HuH-7 (cell line): ENCODE results near the gene PLOD1.
"Not testable (repeated sequence)": the region's sequence is repeated elsewhere in the genome, so short reads cannot be mapped to it uniquely, and the experiment has no call there.

Experiments used
- DNase-seq: peaks from one replicate; pipeline ENCODE4 v3.0.0; 2011; ENCODE audit warnings: low spot score

Gene PLOD1

DNA sequence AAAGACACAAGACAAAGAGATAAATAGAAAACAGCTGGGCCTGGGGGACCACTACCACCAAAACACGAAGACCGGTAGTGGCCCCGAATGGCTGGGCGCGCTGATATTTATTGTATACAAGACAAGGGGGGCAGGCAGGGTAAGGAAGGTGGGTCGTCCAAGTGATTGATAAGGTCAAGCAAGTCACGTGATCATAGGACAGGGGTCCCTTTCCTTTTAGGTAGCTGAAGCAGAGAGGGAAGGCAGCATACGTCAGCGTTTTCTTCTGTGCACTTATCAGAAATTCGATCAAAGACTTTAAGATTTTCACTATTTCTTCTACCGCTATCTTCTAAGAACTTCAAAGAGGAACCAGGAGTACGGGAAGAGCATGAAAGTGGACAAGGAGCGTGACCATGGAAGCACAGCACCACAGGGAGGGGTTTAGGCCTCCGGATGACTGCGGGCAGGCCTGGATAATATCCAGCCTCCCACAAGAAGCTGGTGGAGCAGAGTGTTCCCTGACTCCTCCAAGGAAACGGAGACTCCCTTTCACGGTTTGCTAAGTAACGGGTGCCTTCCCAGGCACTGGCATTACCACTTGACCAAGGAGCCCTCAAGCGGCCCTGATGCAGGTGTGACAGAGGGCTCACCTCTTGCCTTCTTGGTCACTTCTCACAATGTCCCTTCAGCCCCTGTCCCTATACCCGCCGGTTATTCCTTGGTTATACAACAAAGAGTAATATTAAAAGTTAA is 21.9 kb upstream of the PLOD1 start:
- not testable (repeated sequence) for DNase-seq

DNA sequence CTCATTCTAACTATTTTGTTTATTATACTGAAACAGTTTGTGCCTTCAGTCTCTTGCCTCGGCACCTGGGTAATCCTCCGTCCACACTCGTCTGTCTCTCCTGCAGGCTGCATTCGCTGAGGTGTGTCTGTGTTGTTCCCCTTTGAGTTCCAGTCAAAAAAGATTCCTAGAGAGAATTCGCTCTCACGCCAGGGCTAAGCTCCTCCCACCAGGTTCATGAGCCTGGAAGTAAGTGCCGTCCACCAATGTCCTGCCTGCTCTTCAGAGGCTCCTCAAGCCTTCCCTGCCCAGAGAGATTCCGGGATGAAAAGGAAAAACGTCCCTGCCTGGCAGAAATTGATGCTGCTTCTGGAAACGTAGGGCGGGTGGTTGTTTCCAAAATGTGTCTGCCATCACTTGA is 21.2 kb upstream of the PLOD1 start:
- no peak for DNase-seq

DNA sequence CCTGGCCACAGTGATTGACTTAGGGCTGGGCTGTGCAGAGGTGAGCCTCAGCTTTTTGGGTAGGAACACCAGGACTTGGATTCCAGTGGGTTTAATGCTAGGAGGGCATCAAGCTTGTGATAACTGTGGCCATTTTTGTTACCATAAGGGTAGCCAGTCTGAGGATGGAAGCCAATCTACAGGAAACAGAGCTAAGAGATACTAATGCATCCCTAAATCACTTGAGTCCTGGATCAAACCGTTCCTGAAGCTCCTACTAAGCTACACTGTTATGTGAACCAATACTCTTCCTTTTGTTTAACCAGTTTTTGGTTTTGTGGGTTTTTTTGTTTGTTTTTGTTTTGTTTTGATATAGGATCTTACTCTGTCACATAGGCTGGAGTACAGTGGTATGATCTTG is 20.5 kb upstream of the PLOD1 start:
- no peak for DNase-seq

DNA sequence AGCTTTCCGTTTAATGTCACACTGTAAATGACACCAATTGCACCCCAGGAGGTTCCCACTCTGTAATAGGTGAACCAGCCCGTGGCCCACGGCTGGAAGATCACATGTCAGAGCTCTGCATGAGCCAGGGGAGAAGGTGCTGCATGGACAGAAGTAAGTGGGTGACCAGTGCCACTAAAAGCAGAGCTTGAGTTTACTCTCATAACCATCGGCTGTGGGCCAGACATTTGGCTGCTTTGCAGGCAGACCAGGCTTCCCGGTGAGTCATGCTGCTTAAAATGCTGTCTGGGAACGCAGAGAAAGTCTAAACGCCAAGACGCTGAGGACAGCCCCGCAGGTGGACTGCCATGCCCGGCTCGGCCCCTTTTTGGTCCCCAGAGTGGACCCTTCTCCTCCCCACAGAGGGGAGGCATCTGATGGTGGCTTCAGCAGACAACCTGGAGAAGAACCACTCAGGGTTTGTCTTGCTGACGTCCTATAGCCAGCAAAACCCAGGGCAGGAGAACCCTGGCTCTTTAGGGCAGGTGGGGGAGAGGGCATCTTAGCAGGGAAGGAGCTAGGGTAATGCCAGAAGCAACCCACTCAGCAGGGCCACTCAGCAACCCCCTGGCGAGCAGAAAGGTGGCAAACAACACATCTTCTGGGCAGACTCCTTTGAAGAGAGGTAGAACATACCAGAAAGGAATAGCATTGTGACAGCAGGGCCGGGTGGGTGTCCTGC is 15.6 kb upstream of the PLOD1 start:
- no peak for DNase-seq

DNA sequence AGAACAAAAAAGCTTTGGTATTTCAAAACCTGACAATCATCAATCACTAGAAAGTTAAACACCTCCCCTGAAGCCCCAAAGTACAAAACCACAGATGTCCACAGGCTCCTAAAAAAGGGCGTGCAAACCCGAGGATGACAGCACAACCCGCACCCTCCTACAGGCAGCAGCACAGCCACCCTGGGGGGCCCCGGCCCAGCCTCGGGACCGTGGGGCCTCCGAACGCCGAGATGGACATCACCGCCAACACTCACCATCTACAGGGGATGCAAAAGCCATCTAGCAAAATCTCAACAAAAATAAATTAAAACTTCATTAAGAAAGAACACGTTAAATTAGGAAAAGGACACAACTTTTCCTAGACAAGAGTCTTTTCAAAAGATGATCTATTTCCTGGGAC is 14.9 kb upstream of the PLOD1 start:
- no peak for DNase-seq

DNA sequence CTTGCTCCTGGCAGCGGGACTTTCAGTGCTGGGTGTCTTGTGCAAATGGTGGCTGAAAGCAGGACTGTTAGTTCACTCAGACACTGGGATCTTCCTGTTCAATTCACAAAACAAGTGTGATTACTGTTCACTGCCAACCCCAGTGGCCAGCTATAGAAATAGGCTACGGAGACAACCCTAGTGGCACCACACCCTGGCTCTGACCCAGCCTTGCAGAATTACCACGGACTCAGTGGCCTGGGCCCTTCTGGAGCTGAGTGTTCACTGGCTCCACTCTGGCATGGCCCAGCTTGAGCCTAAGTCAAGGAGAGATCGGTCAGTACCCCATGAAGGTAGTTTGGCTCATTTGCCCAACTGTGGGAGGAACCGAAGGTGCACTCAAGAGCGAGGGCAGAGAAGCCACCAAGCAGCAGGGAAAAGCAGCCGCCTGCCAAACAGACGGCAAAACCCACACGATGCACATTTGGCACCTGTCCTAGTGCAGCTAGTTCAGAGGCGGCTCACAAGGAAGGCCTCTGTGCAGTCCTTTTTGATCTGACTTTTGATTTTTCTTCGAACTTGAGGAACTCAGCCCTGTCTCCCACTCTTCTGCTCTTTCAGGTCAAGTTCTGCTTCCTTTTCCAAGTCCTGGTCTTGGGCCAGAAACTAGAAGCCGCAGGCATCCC is 14.1 kb upstream of the PLOD1 start:
- DNase-seq, result no peak

DNA sequence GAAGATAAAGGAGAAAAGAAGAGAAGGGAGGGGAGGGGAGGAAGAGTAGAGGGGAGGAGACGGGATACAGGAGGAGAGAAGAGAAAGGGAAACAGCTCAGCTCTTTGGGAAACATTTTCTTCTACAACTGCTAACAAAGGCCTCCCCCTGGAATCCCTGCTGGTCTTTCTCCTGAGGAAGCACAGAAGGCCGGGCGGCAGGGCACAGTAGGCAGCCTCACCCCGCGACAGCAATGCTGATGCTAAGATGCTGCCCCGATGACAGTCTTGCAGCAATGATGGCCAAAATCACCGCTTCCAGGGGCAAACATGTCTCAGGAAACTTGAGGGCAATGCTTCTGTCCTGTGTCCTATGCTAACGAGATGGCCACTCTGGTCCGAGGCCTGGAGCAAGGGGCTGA is 13.5 kb upstream of the PLOD1 start:
- no peak for DNase-seq

DNA sequence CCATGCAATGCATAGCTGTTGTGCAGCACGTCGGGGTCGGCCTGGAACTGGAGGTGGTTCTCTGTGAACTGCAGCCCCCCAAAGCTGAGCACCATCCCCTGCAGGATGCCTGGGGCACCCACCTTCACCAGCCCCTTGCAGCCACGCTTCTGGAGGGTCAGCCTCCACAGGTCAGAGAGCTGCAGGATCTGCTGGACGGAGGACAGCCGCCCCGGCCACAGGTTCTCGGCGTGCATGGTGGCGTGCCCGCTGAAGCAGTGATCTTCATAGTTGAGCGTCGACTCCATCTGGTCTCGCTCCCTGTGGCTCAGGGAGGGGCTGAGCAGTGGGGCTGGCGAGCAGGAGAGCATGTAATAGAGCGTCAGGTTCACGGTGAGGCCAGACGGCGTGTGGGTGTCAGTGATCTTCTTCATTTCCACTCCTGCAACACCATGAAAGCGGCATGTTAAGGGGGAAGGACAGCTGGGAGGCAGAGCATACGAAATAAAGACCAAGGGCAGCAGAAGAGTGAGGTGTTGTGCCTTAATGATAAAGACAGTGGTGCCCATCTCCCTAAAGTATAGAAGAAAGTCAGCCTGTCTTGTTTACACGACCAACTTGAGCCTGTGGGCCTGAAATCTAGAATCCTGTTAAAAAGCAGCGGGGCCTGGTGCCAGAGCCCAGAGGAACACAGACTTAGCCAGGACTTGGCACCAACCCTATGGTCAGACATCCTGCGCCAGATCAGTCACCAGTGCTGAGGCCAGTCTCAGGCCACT is 11.3 kb upstream of the PLOD1 start:
- DNase-seq, result no peak

DNA sequence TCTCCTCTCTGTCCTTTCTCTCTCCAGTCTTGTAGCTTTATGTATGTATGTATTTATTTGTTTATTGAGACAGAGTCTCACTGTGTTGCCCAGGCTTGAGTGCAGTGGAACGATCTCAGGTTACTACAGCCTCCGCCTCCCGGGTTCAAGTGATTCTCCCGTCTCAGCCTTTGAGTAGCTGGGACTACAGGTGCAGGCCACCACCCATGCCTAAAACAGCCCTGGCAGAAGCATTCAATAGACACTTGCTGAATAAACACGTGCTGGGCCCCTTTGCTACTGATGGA is 10.7 kb upstream of the PLOD1 start:
- DNase-seq, result no peak

DNA sequence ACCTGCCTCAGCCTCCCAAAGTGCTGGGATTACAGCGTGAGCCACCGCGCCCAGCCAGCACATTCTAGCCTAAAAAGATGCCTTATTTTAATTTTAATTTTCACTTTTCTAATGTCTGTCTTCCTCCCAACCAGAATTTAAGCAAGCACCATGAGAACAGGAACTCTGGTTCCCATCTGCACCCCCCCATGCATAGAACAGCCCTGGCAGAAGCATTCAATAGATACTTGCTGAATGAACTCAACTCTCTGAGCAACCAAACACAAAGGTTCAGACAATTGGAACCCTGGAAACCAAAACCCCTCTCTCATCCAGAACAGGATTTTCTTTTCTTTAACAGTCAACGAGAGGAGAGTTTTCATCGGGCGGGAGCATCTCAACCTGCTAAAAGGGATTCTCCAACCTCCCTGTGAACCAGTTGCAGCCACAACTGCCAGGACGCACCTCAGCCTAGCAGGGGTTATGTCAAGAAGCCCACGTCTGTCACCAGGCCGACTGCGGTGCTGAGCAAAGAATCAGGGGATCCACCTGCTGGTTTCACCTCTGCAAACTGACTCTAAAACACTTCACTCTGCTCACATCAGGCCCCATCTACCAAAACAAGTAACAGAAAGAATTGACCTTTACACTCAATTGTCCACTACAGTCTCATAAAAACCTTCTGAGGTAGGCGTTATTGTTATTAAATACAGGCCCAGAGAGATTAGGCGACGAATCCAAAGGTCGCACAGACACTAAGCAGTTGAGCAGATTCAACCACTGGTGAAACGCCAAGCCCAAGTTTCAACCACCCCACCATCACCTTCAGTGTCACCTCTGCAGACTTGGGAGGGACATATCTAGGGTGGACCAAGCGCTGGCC is 10.0 kb upstream of the PLOD1 start:
- no peak for DNase-seq

DNA sequence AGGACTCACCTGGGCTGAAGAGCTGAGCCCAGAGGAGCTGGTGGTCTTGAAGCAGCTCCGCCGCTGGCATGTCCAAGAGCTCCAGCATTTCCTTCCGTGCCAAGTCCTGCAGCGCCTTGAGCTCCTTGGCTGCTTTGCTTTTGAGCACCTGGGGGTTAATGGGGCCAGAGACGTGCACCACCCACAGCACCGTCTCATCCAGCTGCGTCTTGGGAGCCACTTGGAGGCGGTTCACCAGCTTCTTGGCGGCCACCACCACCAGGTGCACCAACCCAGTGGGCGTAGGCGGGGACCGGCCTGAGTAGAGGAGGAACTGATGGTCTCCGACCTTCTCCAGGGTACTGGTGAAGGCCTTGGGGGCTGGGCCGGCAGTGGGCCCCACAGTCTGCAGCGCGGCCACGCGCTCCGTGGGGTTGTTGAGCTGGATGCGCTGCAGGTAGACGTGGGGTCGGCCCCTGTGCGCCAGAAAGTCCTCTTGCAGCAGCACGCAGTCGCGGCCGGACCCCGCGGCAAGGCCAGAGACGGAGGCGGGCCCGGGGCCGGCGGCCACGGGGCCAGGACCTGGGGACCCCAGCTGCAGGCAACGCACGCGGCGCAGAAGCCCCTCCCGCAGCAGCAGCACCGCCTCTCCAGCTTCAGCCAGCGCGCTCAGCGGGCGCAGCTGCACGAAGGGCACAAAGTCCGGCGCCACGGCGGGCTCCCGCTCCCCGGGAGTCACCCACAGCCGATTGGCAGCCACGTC is 9.2 kb upstream of the PLOD1 start:
- not testable (repeated sequence) for DNase-seq

DNA sequence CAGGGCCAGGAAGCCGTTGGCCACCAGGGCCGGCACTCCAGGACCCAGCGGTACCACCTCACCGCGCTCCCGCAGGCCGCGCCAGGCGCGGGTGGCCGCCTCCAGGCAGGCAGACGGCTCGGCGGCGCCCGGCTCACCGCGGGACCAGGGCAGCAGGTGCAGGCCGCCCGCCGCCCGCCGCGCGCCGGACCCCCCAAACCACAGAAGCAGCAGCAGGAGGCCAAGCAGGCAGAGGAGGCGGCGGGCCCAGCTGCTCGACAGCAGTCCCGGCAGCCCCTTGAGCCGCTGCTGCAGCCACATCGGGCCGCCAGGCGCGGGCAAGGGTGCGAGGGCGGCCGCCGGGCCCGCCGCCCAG is 8.6 kb upstream of the PLOD1 start:
- DNase-seq, result no peak

DNA sequence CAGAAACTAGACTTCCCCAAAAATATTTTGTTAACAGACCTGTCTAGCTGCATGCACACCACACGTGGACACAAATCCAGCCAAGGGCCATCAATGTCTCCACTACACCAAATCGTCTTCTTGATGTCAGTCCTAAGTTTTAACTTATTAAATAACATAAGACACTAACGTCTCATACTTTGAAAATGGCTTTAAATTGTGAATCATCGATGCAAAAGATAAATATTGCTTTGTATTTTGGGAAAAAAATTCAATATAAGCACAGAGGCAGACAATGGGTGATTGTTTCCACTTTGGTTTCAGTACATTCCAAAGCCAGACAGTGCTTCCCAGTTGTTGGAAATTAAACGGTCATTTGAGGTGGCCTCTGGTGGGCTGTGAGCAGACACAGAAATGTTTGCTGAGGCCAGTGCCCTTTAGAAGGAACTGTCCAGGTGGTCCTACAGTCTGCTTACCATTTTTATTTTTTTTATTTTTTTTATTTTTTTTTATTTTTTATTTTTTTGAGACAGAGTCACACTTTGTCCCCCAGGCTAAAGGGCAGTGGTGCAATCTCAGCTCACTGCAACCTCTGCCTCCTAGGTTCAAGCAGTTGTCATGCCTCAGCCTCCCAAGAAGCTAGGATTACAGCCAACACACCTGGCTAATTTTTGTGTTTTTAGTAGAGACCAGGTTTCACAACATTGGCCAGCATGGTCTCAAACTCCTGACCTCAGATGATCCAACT is 6.5 kb upstream of the PLOD1 start:
- no peak for DNase-seq

DNA sequence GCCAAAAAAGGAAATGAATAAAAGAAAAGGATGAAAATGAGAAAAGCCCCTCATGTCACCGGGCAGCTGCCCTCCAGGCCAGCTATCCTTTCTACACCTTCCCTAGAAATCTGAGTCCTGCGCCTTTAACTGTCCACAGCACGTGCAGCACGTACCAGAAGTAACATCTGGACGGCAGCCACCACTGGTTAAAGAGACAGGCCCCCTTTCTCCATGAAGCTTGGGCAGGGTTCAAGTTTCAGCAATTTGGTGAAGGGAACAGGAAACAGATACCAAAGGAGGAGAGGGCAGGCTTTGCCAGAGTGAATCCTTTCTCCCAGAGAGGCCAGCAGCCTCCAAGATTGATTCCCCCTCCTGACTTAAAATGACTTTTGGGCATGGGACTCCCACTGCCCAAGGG is 4.7 kb upstream of the PLOD1 start:
- peak; percentile 59 for DNase-seq

DNA sequence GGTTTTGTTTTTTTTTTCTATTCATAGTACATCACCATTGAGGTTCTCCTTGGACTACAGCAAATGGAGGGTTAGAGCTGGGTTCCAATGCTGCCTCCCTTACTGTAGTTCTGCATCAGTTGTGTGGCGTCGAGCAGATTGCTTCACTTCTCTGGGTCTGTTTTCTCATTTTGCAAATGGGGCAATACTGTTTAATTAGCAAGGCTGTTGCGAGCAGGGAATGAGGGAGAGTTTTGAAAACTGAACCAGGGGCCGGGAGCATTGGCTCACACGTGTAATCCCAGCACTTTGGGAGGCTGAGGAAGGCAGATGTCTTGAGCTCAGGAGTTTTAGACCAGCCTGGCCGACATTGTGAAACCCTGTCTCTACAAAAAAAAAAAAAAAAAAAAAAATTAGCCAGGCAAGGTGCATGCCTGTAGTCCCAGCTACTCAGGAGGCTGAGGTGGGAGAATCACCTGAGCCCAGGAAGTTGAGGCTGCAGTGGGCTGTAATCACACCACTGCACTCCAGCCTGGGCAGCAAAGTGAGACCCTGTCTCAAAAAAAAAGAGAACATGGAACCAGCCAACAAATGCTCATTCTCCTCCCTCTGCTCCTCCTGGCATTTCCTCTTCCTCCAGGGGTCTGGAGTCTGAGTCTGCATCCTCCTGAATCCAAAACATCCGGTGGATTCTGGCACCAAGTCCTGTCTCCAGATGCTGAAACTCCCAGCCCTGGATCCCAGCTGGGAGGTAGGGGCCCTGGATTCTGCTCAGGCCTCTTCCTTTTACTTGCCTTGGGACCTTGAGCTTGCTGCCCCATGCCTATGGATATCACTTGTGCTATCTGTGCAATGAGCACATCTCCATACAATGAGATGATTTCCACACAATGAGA is 3.7 kb upstream of the PLOD1 start:
- no peak for DNase-seq

DNA sequence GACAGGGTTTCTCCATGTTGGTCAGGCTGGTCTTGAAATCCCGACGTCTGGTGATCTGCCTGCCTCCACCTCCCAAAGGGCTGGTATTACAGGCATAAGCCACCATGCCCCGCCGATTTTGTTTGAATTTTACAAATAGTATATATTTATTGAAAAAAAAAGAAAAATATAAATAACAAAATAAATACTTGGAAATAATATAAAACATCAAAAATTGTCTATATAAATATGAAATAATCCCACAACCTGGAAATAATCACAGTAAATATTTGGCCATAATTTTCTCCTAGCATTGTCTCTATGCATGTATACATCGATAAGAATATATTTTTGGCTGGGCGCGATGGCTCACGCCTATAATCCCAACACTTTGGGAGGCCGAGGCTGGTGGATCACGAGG is 2.7 kb upstream of the PLOD1 start:
- DNase-seq, result no peak

DNA sequence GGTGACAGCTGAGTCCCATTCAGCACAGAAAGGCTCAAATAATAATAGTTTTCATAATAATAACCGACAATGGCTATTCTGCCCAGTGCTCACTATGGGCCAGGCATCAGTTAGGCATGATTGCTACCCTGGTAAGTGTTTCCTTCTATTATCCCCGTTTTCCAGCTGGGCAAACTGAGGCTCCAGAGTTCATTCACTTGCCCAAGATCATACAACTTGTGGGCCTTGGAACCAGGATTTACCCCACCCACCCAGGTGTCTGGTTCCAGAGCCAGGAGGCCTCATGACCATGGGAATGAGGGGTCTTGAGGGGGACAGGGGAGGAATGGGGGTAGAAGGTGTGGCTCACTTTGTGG is 518 bp downstream of the PLOD1 start:
- no peak for DNase-seq

DNA sequence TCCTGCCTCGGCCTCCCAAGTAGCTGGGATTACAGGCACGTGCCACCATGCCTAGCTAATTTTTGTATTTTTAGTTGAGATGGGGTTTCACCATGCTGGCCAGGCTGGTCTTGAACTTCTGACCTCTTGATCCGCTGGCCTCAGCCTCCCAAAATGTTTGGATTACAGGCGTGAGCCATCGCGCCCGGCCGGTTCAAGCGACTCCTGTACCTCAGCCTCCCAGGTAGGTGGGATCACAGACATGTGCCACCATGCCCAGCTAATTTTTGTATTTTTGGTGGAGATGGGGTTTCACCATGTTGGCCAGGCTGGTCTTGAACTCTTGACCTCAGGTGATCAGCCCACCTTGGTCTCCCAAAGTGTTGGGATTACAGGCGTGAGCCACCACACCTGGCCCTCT is 1.2 kb downstream of the PLOD1 start:
- DNase-seq, result not testable (repeated sequence)

DNA sequence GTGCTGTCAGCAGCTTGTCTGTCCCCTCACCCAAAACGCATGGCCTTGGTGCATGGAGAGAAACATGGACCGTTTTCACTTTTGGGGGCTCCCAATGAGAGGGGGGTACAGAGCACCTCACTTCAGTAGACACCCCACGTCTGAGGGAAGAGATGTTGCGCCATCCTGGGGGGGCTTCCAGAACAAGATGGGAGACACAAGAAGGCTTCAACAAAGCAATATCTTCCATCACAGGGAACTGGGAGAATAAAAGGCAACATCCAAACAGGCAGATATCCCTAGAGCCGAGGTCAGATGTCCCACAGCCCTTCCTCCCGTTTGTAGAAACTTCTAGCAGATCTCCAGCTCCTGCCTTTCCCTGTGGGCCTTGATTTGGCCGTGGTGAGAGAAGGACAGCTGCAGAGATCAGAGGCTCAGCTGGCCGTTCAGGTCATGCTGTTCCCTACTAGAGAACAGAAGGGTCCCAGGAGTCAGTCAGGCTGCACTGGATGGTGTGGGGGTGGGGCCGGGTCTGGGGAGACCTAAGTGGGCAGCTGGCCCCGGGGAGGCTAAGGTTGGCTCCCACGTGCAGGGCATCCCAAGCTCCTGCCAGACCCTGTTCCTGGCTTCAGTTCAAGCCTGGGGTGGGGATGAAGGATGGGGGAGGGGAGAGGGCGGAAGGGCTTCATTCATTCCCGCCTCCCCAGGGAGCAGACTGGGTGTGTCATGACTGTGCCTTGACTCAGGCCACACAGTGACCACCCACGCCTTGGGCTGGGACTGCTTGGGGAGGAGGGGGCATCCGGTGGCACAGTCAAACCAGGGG is 4.4 kb downstream of the PLOD1 start:
- no peak for DNase-seq
